H9 (cell line): ENCODE results near the gene DHRS9. TPM values are rescaled to one million over a fixed set of nuclear protein-coding genes. Genes with fewer than 3 reads are reported as not detected.

ENCODE experiments used
- DNase-seq: peaks from one replicate; pipeline ENCODE4 v3.0.0-alpha.2; 2017
- H2AFZ ChIP-seq: one replicate; pipeline ENCODE4 v1.6.1; 2013; ENCODE audit warnings: mild to moderate bottlenecking, low read length, control low read depth, moderate library complexity
- H2AK5ac ChIP-seq: 2 replicates; pipeline ENCODE4 v1.6.1; 2013; ENCODE audit warnings: low read length, control low read depth, mixed read lengths; ENCODE audit not compliant: insufficient read length
- H2BK120ac ChIP-seq: one replicate; pipeline ENCODE4 v1.6.1; 2013; ENCODE audit warnings: low read depth, mild to moderate bottlenecking, low read length, control low read depth, inconsistent platforms; ENCODE audit not compliant: poor library complexity, severe bottlenecking
- H2BK12ac ChIP-seq: 2 replicates; pipeline ENCODE4 v1.6.1; 2013; ENCODE audit warnings: low read length, control low read depth, mixed read lengths, low read depth; ENCODE audit not compliant: insufficient read length
- H2BK15ac ChIP-seq: 2 replicates; pipeline ENCODE4 v1.6.1; 2013; ENCODE audit warnings: low read depth, low read length, control low read depth
- H2BK20ac ChIP-seq: one replicate; pipeline ENCODE4 v1.6.1; 2013; ENCODE audit warnings: low read depth, mild to moderate bottlenecking, low read length, control low read depth, inconsistent platforms; ENCODE audit not compliant: poor library complexity, severe bottlenecking
- H2BK5ac ChIP-seq: 2 replicates; pipeline ENCODE4 v1.6.1; 2013; ENCODE audit warnings: low read length, control low read depth, mixed read lengths; ENCODE audit not compliant: insufficient read length
- H3K14ac ChIP-seq: 2 replicates; pipeline ENCODE4 v1.6.1; 2013; ENCODE audit warnings: low read length, control low read depth; ENCODE audit not compliant: insufficient read depth
- H3K18ac ChIP-seq: 2 replicates; pipeline ENCODE4 v1.6.1; 2013; ENCODE audit warnings: low read depth, mild to moderate bottlenecking, mixed read lengths, low read length, control low read depth; ENCODE audit not compliant: insufficient read length
- H3K23ac ChIP-seq: 2 replicates; pipeline ENCODE4 v1.6.1; 2013; ENCODE audit warnings: low read length, control low read depth, mixed read lengths, low read depth; ENCODE audit not compliant: insufficient read length
- H3K23me2 ChIP-seq: 2 replicates; pipeline ENCODE4 v1.6.1; 2013; ENCODE audit warnings: low read depth, mild to moderate bottlenecking, mixed read lengths, low read length, control low read depth; ENCODE audit not compliant: insufficient read length, poor library complexity, severe bottlenecking
- H3K27ac ChIP-seq: 2 replicates; pipeline ENCODE4 v1.5.1; 2013; ENCODE audit warnings: low read length, control low read depth, mixed read lengths, low read depth; ENCODE audit not compliant: insufficient read length
- H3K27me3 ChIP-seq: 2 replicates; pipeline ENCODE4 v1.6.1; 2013; ENCODE audit warnings: low read length, control low read depth, inconsistent platforms; ENCODE audit not compliant: insufficient read depth
- H3K4ac ChIP-seq: 2 replicates; pipeline ENCODE4 v1.6.1; 2013; ENCODE audit warnings: low read depth, mild to moderate bottlenecking, control low read depth, inconsistent platforms, low read length, moderate library complexity
- H3K4me1 ChIP-seq: 2 replicates; pipeline ENCODE4 v1.6.1; 2013; ENCODE audit warnings: low read length, control low read depth, inconsistent platforms; ENCODE audit not compliant: insufficient read depth
- H3K4me2 ChIP-seq: 2 replicates; pipeline ENCODE4 v1.6.1; 2013; ENCODE audit warnings: low read length, control low read depth, mixed read lengths; ENCODE audit not compliant: insufficient read length, insufficient read depth
- H3K56ac ChIP-seq: 2 replicates; pipeline ENCODE4 v1.6.1; 2013; ENCODE audit warnings: low read depth, mild to moderate bottlenecking, mixed read lengths, low read length, control low read depth; ENCODE audit not compliant: insufficient read length
- H3K79me1 ChIP-seq: 2 replicates; pipeline ENCODE4 v1.6.1; 2013; ENCODE audit warnings: low read depth, mild to moderate bottlenecking, moderate library complexity, low read length, control low read depth, inconsistent platforms; ENCODE audit not compliant: insufficient read depth, poor library complexity, severe bottlenecking
- H3K79me2 ChIP-seq: 2 replicates; pipeline ENCODE4 v1.6.1; 2013; ENCODE audit warnings: low read length, control low read depth, inconsistent platforms; ENCODE audit not compliant: insufficient read depth
- H3K9ac ChIP-seq: 2 replicates; pipeline ENCODE4 v1.6.1; 2013; ENCODE audit warnings: low read length, control low read depth, mixed read lengths; ENCODE audit not compliant: insufficient read length; ENCODE audit errors: extremely low read depth
- H3K9me3 ChIP-seq: one replicate; pipeline ENCODE4 v1.6.1; 2013; ENCODE audit warnings: low read depth, low read length, inconsistent platforms; ENCODE audit not compliant: control insufficient read depth
- H3T11ph ChIP-seq: one replicate; pipeline ENCODE4 v1.6.1; 2013; ENCODE audit warnings: mild to moderate bottlenecking, low read length, control low read depth, inconsistent platforms
- H4K20me1 ChIP-seq: one replicate; pipeline ENCODE4 v1.6.1; 2013; ENCODE audit not compliant: control insufficient read depth, insufficient read length, insufficient read depth
- H4K5ac ChIP-seq: 2 replicates; pipeline ENCODE4 v1.6.1; 2013; ENCODE audit warnings: low read depth, mild to moderate bottlenecking, mixed read lengths, low read length, control low read depth; ENCODE audit not compliant: insufficient read length
- H4K8ac ChIP-seq: replicated peaks from 2 replicates; pipeline ENCODE4 v1.6.1; 2013; ENCODE audit warnings: low read length, control low read depth, mixed read lengths, low read depth; ENCODE audit not compliant: insufficient read length
- H4K91ac ChIP-seq: 2 replicates; pipeline ENCODE4 v1.6.1; 2013; ENCODE audit warnings: low read depth, mild to moderate bottlenecking, moderate library complexity, mixed read lengths, low read length, control low read depth; ENCODE audit not compliant: insufficient read length
- H3K27ac Mint-ChIP-seq, 3 experiments: 2 replicates in 2 of 3; 3 replicates in 1 of 3; pipeline ENCODE4 v1.8.0; 2020 to 2021; ENCODE audit warnings: mixed read lengths in 3 of 3, mild to moderate bottlenecking in 1 of 3, moderate library complexity in 1 of 3
- H3K27me3 Mint-ChIP-seq: 2 replicates; pipeline ENCODE4 v1.8.0; 2021; ENCODE audit warnings: low read depth, mild to moderate bottlenecking, moderate library complexity, mixed read lengths
- H3K36me3 Mint-ChIP-seq, 3 experiments: 2 replicates in 2 of 3; 3 replicates in 1 of 3; pipeline ENCODE4 v1.8.0; 2020 to 2021; ENCODE audit warnings: low read depth in 3 of 3, mixed read lengths in 3 of 3; ENCODE audit not compliant: insufficient read depth in 1 of 3
- H3K4me1 Mint-ChIP-seq, 2 experiments: 2 replicates each; pipeline ENCODE4 v1.8.0; 2020; ENCODE audit warnings: mixed read lengths in 2 of 2
- H3K4me3 Mint-ChIP-seq, 2 experiments: 2 replicates in 1 of 2; 3 replicates in 1 of 2; pipeline ENCODE4 v1.8.0; 2020 to 2021; ENCODE audit warnings: mild to moderate bottlenecking in 2 of 2, mixed read lengths in 2 of 2, moderate library complexity in 1 of 2
- H3K9me3 Mint-ChIP-seq, 2 experiments: 2 replicates in 1 of 2; 3 replicates in 1 of 2; pipeline ENCODE4 v1.8.0; 2020; ENCODE audit warnings: mild to moderate bottlenecking in 2 of 2, mixed read lengths in 2 of 2, moderate library complexity in 1 of 2
- CTCF ChIP-seq: fragments of 200-600 bp; sonication (generic); conservative IDR thresholded peaks from 3 replicates; pipeline ENCODE4 v1.8.0; 2021; ENCODE audit warnings: antibody characterized with exemption, mild to moderate bottlenecking
- WGBS: extraction: QIAGEN DNeasy Blood & Tissue Kit; methylation state at CpG from one replicate; pipeline ENCODE4 v1.1.7; 2013; ENCODE audit warnings: missing lambda C conversion rate, low lambda C conversion rate, mixed read lengths; ENCODE audit not compliant: insufficient read length; ENCODE audit errors: extremely low coverage; 5-methylcytosine and 5-hydroxymethylcytosine counted together
- total RNA-seq: library from RNA; stranded (reverse); gene quantifications from 2 replicates; pipeline ENCODE4 v1.2.1, GENCODE V29; 2021

DHRS9 gene
- total RNA-seq, 1 experiment from 2014 or later = not detected

DNA sequence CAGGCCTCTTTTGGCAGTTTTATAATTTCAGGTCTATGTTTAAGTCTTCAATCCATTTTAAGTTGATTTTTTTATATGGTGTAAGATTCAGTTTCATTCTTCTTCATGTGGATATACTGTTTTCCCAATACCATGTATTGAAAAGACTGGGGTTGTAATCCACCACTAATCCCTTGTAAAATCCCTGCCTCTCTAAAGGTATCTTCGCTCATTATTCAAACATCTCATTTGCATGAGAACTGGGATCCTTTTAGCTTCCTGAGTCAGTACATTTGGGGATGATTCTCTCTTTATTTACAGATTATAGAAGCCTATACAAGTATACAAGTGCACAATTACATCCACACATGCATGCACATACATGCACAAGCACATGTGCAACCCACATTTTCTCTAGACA is 25.3 kb downstream of the DHRS9 start:
- TF ChIP-seq CTCF = no peak
- no peak overlapping the region for H3K14ac ChIP-seq
- no peak overlapping the region for H4K5ac ChIP-seq
- no peak overlapping the region for H3K23ac ChIP-seq
- no peak overlapping the region for H4K91ac ChIP-seq
- H3K27me3 Mint-ChIP-seq = peaks cover 55% of the 10 kb centered on the region
- H3K27ac Mint-ChIP-seq = no peak overlapping the region
- no peaks in the 10 kb centered on the region for H3K36me3 Mint-ChIP-seq
- no peaks in the 10 kb centered on the region for H3K79me1 ChIP-seq
- no peak overlapping the region for H2BK15ac ChIP-seq
- H4K20me1 ChIP-seq = no peaks in the 10 kb centered on the region
- H3T11ph ChIP-seq = no peak overlapping the region
- H3K9me3 ChIP-seq = no peaks in the 10 kb centered on the region
- no peak for DNase-seq
- WGBS = no CpG with 5 or more reads among the region's 1 CpG
- H2BK12ac ChIP-seq = no peak overlapping the region
- no peak overlapping the region for H3K4ac ChIP-seq
- no peak overlapping the region for H4K8ac ChIP-seq
- H3K9me3 Mint-ChIP-seq = 0 out of 5 replicates have a peak, but pooled peaks cover 0 to 3% of the 10 kb centered on the region in 2 experiments
- no peak overlapping the region for H3K4me2 ChIP-seq
- no peaks in the 10 kb centered on the region for H3K79me2 ChIP-seq
- H3K23me2 ChIP-seq = no peaks in the 10 kb centered on the region
- H3K4me1 ChIP-seq = no peaks in the 10 kb centered on the region
- H3K56ac ChIP-seq = no peak overlapping the region
- H2BK5ac ChIP-seq = no peak overlapping the region
- H2BK20ac ChIP-seq = no peak overlapping the region
- H3K27ac ChIP-seq = no peak overlapping the region
- H2AFZ ChIP-seq = no peak overlapping the region
- no peak overlapping the region for H3K4me3 Mint-ChIP-seq
- H3K9ac ChIP-seq = no peak overlapping the region
- no peak overlapping the region for H2BK120ac ChIP-seq
- no peaks in the 10 kb centered on the region for H3K27me3 ChIP-seq
- H3K4me1 Mint-ChIP-seq = peaks cover 0 to 4% of the 10 kb centered on the region in 2 experiments; a peak in 2 of 4 replicates
- no peak overlapping the region for H3K18ac ChIP-seq
- no peak overlapping the region for H2AK5ac ChIP-seq
